Vagina (tissue), 2 donors: ENCODE measurements around the gene GSTA1.

ENCODE experiments used
- POLR2A ChIP-seq, 2 donors: fragments of 450-650 bp; IDR thresholded peaks; one replicate each; pipeline ENCODE4 v1.6.1; 2017; ENCODE audit warnings: antibody characterized with exemption in 2 of 2, mild to moderate bottlenecking in 2 of 2, moderate library complexity in 2 of 2
- TF ChIP-seq, protein P1 (sequence below), 3 experiments: fragments of 450-650 bp in 2 of 3; fragments of 200-600 bp in 1 of 3; sonication (generic) in 1 of 3; IDR thresholded peaks; one replicate each; pipeline ENCODE4 v1.5.1; 2017 to 2019; ENCODE audit warnings: antibody characterized with exemption in 3 of 3, mild to moderate bottlenecking in 2 of 3, moderate library complexity in 2 of 3

- TF ChIP-seq, protein P1, sequence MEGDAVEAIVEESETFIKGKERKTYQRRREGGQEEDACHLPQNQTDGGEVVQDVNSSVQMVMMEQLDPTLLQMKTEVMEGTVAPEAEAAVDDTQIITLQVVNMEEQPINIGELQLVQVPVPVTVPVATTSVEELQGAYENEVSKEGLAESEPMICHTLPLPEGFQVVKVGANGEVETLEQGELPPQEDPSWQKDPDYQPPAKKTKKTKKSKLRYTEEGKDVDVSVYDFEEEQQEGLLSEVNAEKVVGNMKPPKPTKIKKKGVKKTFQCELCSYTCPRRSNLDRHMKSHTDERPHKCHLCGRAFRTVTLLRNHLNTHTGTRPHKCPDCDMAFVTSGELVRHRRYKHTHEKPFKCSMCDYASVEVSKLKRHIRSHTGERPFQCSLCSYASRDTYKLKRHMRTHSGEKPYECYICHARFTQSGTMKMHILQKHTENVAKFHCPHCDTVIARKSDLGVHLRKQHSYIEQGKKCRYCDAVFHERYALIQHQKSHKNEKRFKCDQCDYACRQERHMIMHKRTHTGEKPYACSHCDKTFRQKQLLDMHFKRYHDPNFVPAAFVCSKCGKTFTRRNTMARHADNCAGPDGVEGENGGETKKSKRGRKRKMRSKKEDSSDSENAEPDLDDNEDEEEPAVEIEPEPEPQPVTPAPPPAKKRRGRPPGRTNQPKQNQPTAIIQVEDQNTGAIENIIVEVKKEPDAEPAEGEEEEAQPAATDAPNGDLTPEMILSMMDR (IDR thresholded peaks at IDR 0.05): no peak
- TF ChIP-seq POLR2A (IDR thresholded peaks at IDR 0.05): no peak
Measured at GRCh38 chr6:52840763-52841585, 37.4 kb upstream of the GSTA1 start, which contains the start of gene GSTA5.
